Activated naive CD4-positive, alpha-beta T cell treated with anti-CD3 and anti-CD28 coated beads, Interleukin-2, amount 10 ng/mL, durations not matched to agents 7 days and 5 days (primary cell): ENCODE results near the gene SERPINB8.

Experiments used
- CTCF ChIA-PET: fragments of 350-600 bp; sonication (Branson Sonifier 250); formaldehyde crosslinking; loops from one replicate; lab custom pipeline; 2021; ENCODE audit warnings: antibody characterized with exemption; lab: Charles Lee
- DNase-seq: peaks from one replicate; pipeline ENCODE4 v3.0.0-alpha.2; 2020
- H3K27ac Mint-ChIP-seq: one replicate; pipeline ENCODE4 v1.8.0; 2021; ENCODE audit warnings: mild to moderate bottlenecking, moderate library complexity, mixed read lengths
- H3K27me3 Mint-ChIP-seq: one replicate; pipeline ENCODE4 v1.8.0; 2021; ENCODE audit warnings: mild to moderate bottlenecking, mixed read lengths
- H3K36me3 Mint-ChIP-seq: one replicate; pipeline ENCODE4 v1.8.0; 2021; ENCODE audit warnings: mixed read lengths
- H3K4me1 Mint-ChIP-seq: one replicate; pipeline ENCODE4 v1.8.0; 2021; ENCODE audit warnings: mixed read lengths
- H3K4me3 Mint-ChIP-seq: one replicate; pipeline ENCODE4 v1.8.0; 2021; ENCODE audit warnings: mild to moderate bottlenecking, moderate library complexity, mixed read lengths
- H3K9me3 Mint-ChIP-seq: one replicate; pipeline ENCODE4 v1.8.0; 2021; ENCODE audit warnings: mixed read lengths

Gene SERPINB8

DNA sequence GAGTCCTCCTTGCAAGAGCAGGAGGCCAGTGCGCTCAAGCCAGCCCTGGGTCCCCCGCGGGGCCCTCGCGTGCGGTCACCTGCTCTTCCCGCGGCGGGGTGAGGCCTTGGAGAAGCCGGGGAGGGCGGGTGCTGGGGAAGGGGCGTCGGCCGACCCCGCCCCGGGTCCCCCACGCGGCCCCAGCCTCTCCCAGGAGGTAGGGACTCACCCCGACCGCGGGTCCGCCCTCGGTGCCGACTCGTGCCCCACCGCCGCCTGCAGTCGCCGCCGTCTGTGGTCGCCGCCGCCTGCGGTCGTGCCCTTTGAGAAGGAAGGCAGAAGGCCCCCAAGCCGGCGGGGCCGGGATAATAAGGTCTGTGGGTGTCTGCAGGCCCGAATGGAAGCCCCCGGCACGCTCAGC is 32.7 kb downstream of the SERPINB8 start:
- no peaks in the 10 kb centered on the region for H3K9me3 Mint-ChIP-seq
- peaks cover 21% of the 10 kb centered on the region for H3K27me3 Mint-ChIP-seq
- no peak overlapping the region for H3K4me3 Mint-ChIP-seq
- H3K4me1 Mint-ChIP-seq, result no peaks in the 10 kb centered on the region
- DNase-seq, result no peak
- H3K27ac Mint-ChIP-seq, result no peak overlapping the region
- CTCF ChIA-PET, result no interaction called here
- no peaks in the 10 kb centered on the region for H3K36me3 Mint-ChIP-seq

- Mint-ChIP-seq H3K4me3 (no peak overlapping the region), H3K4me1 (no peaks in the 10 kb centered on the region), H3K36me3 (no peaks in the 10 kb centered on the region), H3K27me3 (no peaks in the 10 kb centered on the region), H3K27ac (no peak overlapping the region), H3K9me3 (no peaks in the 10 kb centered on the region)
- CTCF ChIA-PET, result interaction anchor here (1.1 to 1.4 kb wide), 3 partner anchors 9 to 491 kb away, joined by 3 to 4 read pairs (median 3); no protein-coding TSS in a partner anchor
- no peak for DNase-seq
These were observed 39.4 kb downstream of the SERPINB8 start for GRCh38 chr18:64009305-64009704.

GRCh38 chr18:64011513-64011912 is 41.6 kb downstream of the SERPINB8 start:
- Mint-ChIP-seq H3K9me3 (no peaks in the 10 kb centered on the region), H3K27me3 (no peaks in the 10 kb centered on the region), H3K4me3 (no peak overlapping the region), H3K27ac (no peak overlapping the region), H3K36me3 (no peaks in the 10 kb centered on the region), H3K4me1 (no peaks in the 10 kb centered on the region)
- DNase-seq, result no peak
- CTCF ChIA-PET, result interaction anchor here (0.9 to 1.1 kb wide), 2 partner anchors 48 to 75 kb away, joined by 3 read pairs; no protein-coding TSS in a partner anchor

- Mint-ChIP-seq H3K27ac (no peak overlapping the region), H3K4me3 (no peak overlapping the region), H3K36me3 (no peaks in the 10 kb centered on the region), H3K9me3 (no peaks in the 10 kb centered on the region), H3K4me1 (no peaks in the 10 kb centered on the region), H3K27me3 (no peaks in the 10 kb centered on the region)
- no peak for DNase-seq
- CTCF ChIA-PET, result interaction anchor here (1.3 to 1.6 kb wide), 2 partner anchors 9 to 20 kb away, joined by 3 to 4 read pairs; no protein-coding TSS in a partner anchor
These were observed 48.0 kb downstream of the SERPINB8 start for GRCh38 chr18:64017870-64018269.

DNA sequence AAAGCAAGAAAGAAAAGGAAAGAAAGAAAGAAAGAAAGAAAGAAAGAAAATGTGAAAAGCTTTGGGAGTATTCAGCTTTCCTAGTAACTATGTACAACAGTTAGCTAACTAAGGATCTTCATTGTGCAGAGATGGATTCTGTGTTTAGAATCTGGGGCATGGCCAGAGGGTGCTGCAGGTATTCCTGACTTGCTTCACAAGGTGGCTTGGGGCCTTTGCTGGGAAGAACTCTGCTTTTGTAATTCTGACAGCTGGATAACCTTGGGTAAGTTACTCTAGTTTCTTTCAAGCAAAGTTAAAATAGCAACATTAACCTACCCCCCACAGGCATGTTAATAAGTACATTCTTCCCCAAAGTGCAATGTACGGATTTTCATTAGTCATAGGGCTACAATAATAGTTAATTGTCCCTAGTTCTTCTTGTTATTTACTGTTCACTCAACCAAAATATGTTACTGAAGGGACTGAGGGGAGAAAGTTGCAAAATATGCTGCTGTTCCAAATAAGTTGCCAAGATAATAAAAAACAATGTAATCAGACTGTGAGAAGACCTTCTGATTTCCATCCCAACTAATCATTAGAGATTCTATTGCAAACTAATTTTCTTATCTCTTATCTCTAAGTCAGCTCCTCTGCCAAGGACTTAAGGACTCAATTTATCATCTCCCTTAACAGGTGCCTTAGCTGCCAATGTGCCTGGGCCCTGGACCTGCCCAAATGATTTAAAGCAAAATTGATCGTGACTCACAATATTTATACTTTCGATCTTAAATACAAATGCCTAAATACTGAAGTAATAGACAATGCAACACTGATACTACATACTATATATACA is 50.3 kb downstream of the SERPINB8 start:
- Mint-ChIP-seq H3K4me1 (no peaks in the 10 kb centered on the region), H3K27ac (no peak overlapping the region), H3K27me3 (no peaks in the 10 kb centered on the region), H3K4me3 (no peak overlapping the region), H3K36me3 (no peaks in the 10 kb centered on the region), H3K9me3 (no peaks in the 10 kb centered on the region)
- CTCF ChIA-PET, result no interaction called here
- no peak for DNase-seq

DNA sequence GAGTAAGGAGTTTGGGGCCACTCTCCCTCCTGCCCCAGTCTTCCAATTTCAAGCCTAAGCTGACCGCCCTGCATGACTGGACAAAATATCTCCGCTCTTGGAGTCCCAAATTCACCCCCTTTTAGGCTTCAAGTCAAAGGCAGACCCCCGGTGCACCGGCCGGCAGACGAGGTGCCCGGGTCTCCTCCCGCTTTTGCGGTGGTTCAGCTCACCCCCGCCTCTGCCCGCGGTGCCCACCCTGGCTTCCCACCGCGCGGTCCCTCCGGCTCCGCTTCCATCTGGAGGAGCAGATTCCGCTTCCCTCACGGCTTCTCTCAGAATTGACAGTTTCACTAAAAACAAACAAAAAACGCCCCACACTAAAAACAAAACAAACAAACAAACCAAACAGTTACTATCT is 56.5 kb downstream of the SERPINB8 start:
- no peak for DNase-seq
- Mint-ChIP-seq H3K36me3 (no peaks in the 10 kb centered on the region), H3K4me3 (no peak overlapping the region), H3K9me3 (no peaks in the 10 kb centered on the region), H3K27me3 (no peaks in the 10 kb centered on the region), H3K4me1 (no peaks in the 10 kb centered on the region), H3K27ac (no peak overlapping the region)
- CTCF ChIA-PET, result no interaction called here

DNA sequence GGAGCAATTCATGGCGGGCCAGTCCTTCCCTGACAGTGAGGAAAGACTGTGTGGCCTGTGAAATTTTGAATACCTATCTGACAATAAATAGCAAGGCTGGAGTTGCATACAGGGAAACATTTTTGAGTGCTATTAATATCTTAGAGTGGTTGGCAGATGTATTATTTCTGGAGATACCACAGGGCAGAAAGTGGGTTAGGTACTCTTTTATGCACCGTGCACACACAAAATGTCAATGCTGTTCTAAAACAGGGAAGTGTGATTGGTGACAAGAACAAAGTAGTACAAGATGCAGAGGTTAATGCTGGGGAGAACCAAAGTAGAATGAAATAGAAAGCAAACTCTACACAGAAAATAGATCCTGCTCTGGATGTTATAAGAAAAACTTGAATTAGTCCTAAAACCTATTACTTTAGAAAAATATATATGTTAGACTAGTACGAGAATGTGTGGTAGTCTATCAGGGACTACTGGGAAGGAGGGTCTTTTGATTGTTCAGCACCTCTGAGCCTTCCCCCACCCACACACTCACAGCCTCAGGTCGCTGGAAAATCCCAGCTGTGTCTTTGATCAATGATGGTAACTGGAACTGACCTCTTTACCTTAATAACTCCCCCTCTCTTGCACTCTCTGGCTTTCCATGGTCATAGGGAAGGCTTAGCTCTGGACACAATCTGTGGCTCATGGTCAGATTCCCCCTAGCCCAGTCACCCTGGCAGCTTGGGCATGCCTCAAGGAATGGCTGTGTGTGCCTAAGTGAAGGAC is 58.2 kb downstream of the SERPINB8 start:
- DNase-seq, result no peak
- Mint-ChIP-seq H3K36me3 (no peaks in the 10 kb centered on the region), H3K9me3 (no peaks in the 10 kb centered on the region), H3K4me1 (no peaks in the 10 kb centered on the region), H3K27me3 (peaks cover 6% of the 10 kb centered on the region), H3K27ac (no peak overlapping the region), H3K4me3 (no peak overlapping the region)
- CTCF ChIA-PET, result no interaction called here

DNA sequence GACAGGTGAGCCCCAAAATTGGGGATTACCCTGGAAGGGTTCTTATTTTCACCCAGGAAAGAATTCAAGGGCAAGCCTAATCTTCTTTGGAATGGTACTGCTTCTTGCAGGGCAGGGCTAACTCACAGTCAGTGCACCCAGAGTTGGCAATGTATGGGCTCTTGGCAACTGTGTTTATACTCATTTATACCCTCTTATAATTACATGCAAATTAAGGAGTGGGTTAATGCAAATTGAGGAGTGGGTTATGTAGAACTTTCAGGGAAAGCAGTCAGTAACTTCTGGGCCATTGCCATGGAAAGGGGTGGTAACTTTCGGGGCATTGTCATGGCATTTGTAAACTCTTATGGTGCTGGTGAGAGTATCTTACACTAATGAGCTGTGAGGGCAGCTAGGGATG is 59.2 kb downstream of the SERPINB8 start:
- no peaks in the 10 kb centered on the region for H3K4me1 Mint-ChIP-seq
- H3K36me3 Mint-ChIP-seq, result no peaks in the 10 kb centered on the region
- DNase-seq, result no peak
- H3K27ac Mint-ChIP-seq, result no peak overlapping the region
- CTCF ChIA-PET, result no interaction called here
- H3K9me3 Mint-ChIP-seq, result no peaks in the 10 kb centered on the region
- no peak overlapping the region for H3K4me3 Mint-ChIP-seq
- H3K27me3 Mint-ChIP-seq, result peaks cover 6% of the 10 kb centered on the region

DNA sequence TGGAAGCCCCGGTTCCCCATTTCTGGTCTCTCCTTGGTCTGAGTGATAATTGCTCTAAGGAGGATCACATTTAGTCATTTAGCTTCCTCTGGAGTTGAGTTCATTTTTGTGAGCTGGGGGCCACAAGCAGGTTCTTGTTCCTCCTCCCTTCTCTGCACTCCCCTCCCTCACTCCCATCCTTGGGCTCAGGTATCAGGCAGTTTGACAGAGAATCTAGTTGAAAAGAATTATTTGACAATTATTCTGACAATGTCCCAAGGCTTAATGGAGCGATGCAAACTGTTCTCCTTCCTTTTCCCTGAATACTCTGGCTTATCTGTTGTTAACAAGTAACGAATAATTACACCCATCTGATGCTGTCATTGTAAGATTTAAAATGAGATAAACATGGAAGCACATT is 61.5 kb downstream of the SERPINB8 start:
- Mint-ChIP-seq H3K27ac (no peak overlapping the region), H3K9me3 (no peaks in the 10 kb centered on the region), H3K27me3 (peaks cover 6% of the 10 kb centered on the region), H3K4me1 (no peaks in the 10 kb centered on the region), H3K36me3 (no peaks in the 10 kb centered on the region), H3K4me3 (no peak overlapping the region)
- CTCF ChIA-PET, result no interaction called here
- DNase-seq, result no peak

DNA sequence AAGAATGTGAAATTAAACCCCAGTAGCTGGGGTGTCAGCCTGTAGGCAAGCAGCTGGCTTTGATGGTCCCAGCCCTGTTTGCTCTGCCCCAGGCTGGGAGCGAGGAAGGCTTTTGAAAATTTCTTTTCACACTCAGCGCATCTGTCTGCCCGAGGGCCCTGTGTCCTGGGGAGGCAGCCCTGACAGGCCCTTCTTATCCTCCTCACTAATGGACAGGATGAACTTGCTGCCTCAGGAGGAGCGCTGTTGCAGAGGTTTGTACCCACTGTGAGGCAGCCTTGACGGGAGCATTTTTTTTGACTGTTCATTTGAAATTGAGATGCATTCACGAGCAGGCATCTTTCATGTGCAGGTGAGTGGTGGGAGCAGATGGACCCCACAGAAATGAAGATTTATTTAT is 62.4 kb downstream of the SERPINB8 start:
- no peak overlapping the region for H3K27ac Mint-ChIP-seq
- H3K9me3 Mint-ChIP-seq, result no peaks in the 10 kb centered on the region
- H3K27me3 Mint-ChIP-seq, result peaks cover 6% of the 10 kb centered on the region
- no peak for DNase-seq
- H3K36me3 Mint-ChIP-seq, result no peaks in the 10 kb centered on the region
- CTCF ChIA-PET, result no interaction called here
- H3K4me3 Mint-ChIP-seq, result no peak overlapping the region
- H3K4me1 Mint-ChIP-seq, result no peaks in the 10 kb centered on the region

DNA sequence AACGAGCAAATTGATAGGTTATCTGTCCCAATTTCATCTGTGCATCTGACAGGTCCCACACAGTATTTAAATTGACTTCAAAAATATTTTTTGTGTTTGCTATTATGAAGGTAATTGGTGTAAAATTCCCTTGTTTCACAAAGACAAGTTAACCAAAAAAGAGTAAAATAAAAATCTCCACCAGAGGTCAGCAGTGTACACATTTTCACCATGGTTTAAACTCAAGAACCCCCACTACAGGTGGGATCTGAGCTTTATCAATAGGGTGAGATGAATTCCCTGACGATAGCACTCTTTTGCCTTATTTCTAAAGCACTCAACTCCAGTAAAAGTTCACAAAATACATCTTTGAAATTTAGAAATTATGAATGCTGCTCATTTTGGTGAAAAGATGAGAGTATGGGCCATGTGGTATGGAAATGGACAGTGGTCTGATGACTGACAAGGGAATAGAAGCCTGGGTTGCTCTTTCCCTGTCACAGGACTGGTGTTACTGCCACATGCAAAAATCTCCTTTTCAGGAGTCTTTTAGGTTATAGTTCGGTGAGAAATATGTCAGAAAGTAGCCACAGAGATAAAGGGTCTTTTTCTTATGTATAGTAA is 68.0 kb downstream of the SERPINB8 start:
- Mint-ChIP-seq H3K4me3 (no peak overlapping the region), H3K4me1 (no peaks in the 10 kb centered on the region), H3K9me3 (no peaks in the 10 kb centered on the region), H3K27ac (no peak overlapping the region), H3K27me3 (no peaks in the 10 kb centered on the region), H3K36me3 (no peaks in the 10 kb centered on the region)
- CTCF ChIA-PET, result interaction anchor here (0.7 to 0.9 kb wide), 2 partner anchors 10 to 31 kb away, joined by 3 read pairs; no protein-coding TSS in a partner anchor
- no peak for DNase-seq
